Measurements from ENCODE around the gene ELL2. TPM values are rescaled to one million over a fixed set of nuclear protein-coding genes. Genes with fewer than 3 reads are reported as not detected.

Gene ELL2
- polyA plus RNA-seq, 3 donors = 3.1 to 8.1 (median 5.8) TPM

DNA sequence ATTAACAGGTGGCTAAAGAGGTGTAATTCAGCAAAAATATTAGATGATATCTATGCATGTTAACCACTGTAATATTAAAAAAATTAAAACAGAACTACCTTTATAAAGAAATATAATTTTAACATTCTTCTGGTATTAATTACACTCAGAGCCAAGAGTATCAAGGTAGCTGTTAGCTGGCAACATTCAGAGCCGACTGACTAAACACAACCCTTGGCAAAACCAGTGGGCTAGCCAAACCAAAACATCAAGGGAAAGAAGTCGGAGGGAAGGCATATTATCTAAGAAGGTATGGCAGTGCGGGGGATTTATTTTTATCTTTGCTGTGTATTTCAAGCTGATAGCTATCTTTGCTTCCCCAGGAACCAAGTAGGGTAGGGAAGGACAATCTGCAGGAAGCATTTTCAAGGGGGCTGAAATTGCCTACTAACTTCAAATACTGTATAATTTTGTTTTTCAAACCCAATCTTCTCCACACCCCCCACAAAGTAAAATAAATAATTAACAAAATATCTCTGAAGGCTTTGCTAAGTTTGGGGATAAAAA, 24.0 kb downstream of the ELL2 start:
- Histone ChIP-seq H3K27ac (ENCODE audit: low read depth in 1 of 2, low read length in 2 of 2) (no peak overlapping the region), H3K79me2 (ENCODE audit: insufficient read depth, low read length) (no peaks in the 10 kb centered on the region), H3K9ac (ENCODE audit: insufficient read depth, low read length, poor library complexity, severe bottlenecking) (no peak overlapping the region), H3K9me3 (replicated peaks in 1 of 2; ENCODE audit: control insufficient read depth in 1 of 2, insufficient read depth in 1 of 2, low read length in 2 of 2) (no peaks in the 10 kb centered on the region), H3K4me2 (replicated peaks; ENCODE audit: extremely low read depth, low read length, poor library complexity, severe bottlenecking) (no peak overlapping the region), H3K4me3 (replicated peaks in 1 of 3; ENCODE audit: low read depth in 2 of 3, low read length in 3 of 3) (no peak overlapping the region), H3K4me1 (ENCODE audit: control insufficient read depth in 1 of 2, insufficient read depth in 2 of 2, low read length in 2 of 2) (no peaks in the 10 kb centered on the region), H4K20me1 (ENCODE audit: insufficient read depth, low read length) (peaks cover 21% of the 10 kb centered on the region), H3K27me3 (ENCODE audit: control insufficient read depth in 2 of 2, insufficient read depth in 2 of 2, low read length in 2 of 2) (no peaks in the 10 kb centered on the region), H2AFZ (ENCODE audit: insufficient read depth, low read depth, low read length, poor library complexity, severe bottlenecking) (no peak overlapping the region), H3K36me3 (replicated peaks in 1 of 2; ENCODE audit: control insufficient read depth in 1 of 2, insufficient read depth in 2 of 2, low read length in 2 of 2) (peaks cover 0 to 13% of the 10 kb centered on the region in 2 donors)
- DNase-seq = no peak
- intact Hi-C loops (cut with micrococcal nuclease) = no loop called here
- no peaks in the 10 kb centered on the region for H3K27me3 Mint-ChIP-seq (ENCODE audit: low read depth in 3 of 3)
- WGBS (ENCODE audit: insufficient coverage) = no CpG with 5 or more reads among the region's 3 CpGs
- no peak overlapping the region for H3K4me3 Mint-ChIP-seq
- H3K9me3 Mint-ChIP-seq = no peaks in the 10 kb centered on the region
- H3K27ac Mint-ChIP-seq = no peak overlapping the region
- H3K36me3 Mint-ChIP-seq = peaks cover 14 to 26% of the 10 kb centered on the region in 2 donors
- H3K4me1 Mint-ChIP-seq = no peaks in the 10 kb centered on the region
- TF ChIP-seq, protein P1, sequence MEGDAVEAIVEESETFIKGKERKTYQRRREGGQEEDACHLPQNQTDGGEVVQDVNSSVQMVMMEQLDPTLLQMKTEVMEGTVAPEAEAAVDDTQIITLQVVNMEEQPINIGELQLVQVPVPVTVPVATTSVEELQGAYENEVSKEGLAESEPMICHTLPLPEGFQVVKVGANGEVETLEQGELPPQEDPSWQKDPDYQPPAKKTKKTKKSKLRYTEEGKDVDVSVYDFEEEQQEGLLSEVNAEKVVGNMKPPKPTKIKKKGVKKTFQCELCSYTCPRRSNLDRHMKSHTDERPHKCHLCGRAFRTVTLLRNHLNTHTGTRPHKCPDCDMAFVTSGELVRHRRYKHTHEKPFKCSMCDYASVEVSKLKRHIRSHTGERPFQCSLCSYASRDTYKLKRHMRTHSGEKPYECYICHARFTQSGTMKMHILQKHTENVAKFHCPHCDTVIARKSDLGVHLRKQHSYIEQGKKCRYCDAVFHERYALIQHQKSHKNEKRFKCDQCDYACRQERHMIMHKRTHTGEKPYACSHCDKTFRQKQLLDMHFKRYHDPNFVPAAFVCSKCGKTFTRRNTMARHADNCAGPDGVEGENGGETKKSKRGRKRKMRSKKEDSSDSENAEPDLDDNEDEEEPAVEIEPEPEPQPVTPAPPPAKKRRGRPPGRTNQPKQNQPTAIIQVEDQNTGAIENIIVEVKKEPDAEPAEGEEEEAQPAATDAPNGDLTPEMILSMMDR (IDR thresholded peaks at IDR 0.05) = no peak

DNA sequence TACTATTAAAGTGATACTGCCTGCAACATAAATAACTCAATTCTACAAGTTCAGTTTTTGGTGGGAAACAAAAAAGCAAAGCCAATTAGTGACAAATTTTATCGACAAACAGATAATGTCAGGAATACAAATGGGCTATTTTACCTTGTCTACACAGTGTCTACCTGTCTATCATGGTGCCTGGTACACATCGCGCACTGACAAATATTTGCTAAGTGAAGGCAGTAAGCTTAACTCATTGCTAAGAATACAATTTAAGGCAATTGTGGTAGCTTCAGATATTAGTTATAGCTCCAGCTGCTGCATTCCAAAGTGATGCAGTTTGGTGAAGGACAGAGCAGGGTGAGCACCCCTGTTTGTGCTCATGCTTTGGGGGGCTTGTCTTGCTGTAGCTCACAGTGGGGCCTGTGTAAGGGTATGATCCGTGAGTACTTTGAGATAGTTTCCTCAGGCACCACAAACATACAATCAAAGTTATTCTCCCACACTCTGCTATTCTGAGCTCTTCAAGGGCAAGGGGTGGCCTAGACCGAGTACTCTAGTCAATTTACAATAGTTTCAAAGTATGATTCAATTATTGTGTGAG, 24.7 kb downstream of the ELL2 start:
- Histone ChIP-seq H3K9ac (ENCODE audit: insufficient read depth, low read length, poor library complexity, severe bottlenecking) (no peak overlapping the region), H3K36me3 (replicated peaks in 1 of 2; ENCODE audit: control insufficient read depth in 1 of 2, insufficient read depth in 2 of 2, low read length in 2 of 2) (peaks cover 0 to 13% of the 10 kb centered on the region in 2 donors), H4K20me1 (ENCODE audit: insufficient read depth, low read length) (peaks cover 18% of the 10 kb centered on the region), H2AFZ (ENCODE audit: insufficient read depth, low read depth, low read length, poor library complexity, severe bottlenecking) (no peak overlapping the region), H3K4me2 (replicated peaks; ENCODE audit: extremely low read depth, low read length, poor library complexity, severe bottlenecking) (no peak overlapping the region), H3K4me1 (ENCODE audit: control insufficient read depth in 1 of 2, insufficient read depth in 2 of 2, low read length in 2 of 2) (no peaks in the 10 kb centered on the region), H3K9me3 (replicated peaks in 1 of 2; ENCODE audit: control insufficient read depth in 1 of 2, insufficient read depth in 1 of 2, low read length in 2 of 2) (no peaks in the 10 kb centered on the region), H3K27ac (ENCODE audit: low read depth in 1 of 2, low read length in 2 of 2) (no peak overlapping the region), H3K4me3 (replicated peaks in 1 of 3; ENCODE audit: low read depth in 2 of 3, low read length in 3 of 3) (no peak overlapping the region), H3K27me3 (ENCODE audit: control insufficient read depth in 2 of 2, insufficient read depth in 2 of 2, low read length in 2 of 2) (no peaks in the 10 kb centered on the region), H3K79me2 (ENCODE audit: insufficient read depth, low read length) (no peaks in the 10 kb centered on the region)
- H3K36me3 Mint-ChIP-seq = peaks cover 14 to 26% of the 10 kb centered on the region in 2 donors
- DNase-seq = no peak
- H3K27me3 Mint-ChIP-seq (ENCODE audit: low read depth in 3 of 3) = no peaks in the 10 kb centered on the region
- no peaks in the 10 kb centered on the region for H3K4me1 Mint-ChIP-seq
- no peaks in the 10 kb centered on the region for H3K9me3 Mint-ChIP-seq
- 100% methylated on average over 3 of the region's 5 CpGs for WGBS (ENCODE audit: insufficient coverage)
- no peak overlapping the region for H3K27ac Mint-ChIP-seq
- no peak overlapping the region for H3K4me3 Mint-ChIP-seq
- TF ChIP-seq, protein P1 (IDR thresholded peaks at IDR 0.05) = no peak
- intact Hi-C loops (cut with micrococcal nuclease) = no loop called here
